HG03354 (cell line): ENCODE measurements around the gene MMRN2.
"Not testable (repeated sequence)": the region's sequence is repeated elsewhere in the genome, so short reads cannot be mapped to it uniquely, and the experiment has no call there.

ENCODE experiments used
- ATAC-seq: cut with Tn5 transposase; IDR thresholded peaks from one replicate; pipeline ENCODE4 v1.9.1; 2021; ENCODE audit warnings: mild to moderate bottlenecking; ENCODE audit not compliant: unreplicated experiment, poor library complexity, severe bottlenecking

Gene MMRN2

GRCh38 chr10:86958116-86958900, 893 bp upstream of the MMRN2 start, which contains the start of gene SNCG:
SNCG (plus strand) TSS chr10:86958599; CDS start chr10:86958698, 99 bp downstream.
- ATAC-seq = no peak

- ATAC-seq = no peak
These were observed 467 bp downstream of the MMRN2 start for GRCh38 chr10:86956848-86957448.

- ATAC-seq = no peak
These were observed 1.1 kb downstream of the MMRN2 start for GRCh38 chr10:86956195-86956847.

- no peak for ATAC-seq
These were observed 1.8 kb downstream of the MMRN2 start for GRCh38 chr10:86955501-86956194.

GRCh38 chr10:86954681-86955500, 2.5 kb downstream of the MMRN2 start:
- no peak for ATAC-seq

GRCh38 chr10:86953747-86954680, 3.4 kb downstream of the MMRN2 start:
- no peak for ATAC-seq

GRCh38 chr10:86952697-86953096, 4.7 kb downstream of the MMRN2 start:
- ATAC-seq = not testable (repeated sequence)

GRCh38 chr10:86952106-86952505, 5.3 kb downstream of the MMRN2 start:
- ATAC-seq = no peak

- ATAC-seq = no peak
These were observed 6.1 kb downstream of the MMRN2 start for GRCh38 chr10:86951184-86951761.

GRCh38 chr10:86950349-86950748, 7.1 kb downstream of the MMRN2 start:
- no peak for ATAC-seq

- ATAC-seq = not testable (repeated sequence)
These were observed 9.6 kb downstream of the MMRN2 start for GRCh38 chr10:86947806-86948205.

- no peak for ATAC-seq
These were observed 10.9 kb downstream of the MMRN2 start for GRCh38 chr10:86946213-86947155.

- no peak for ATAC-seq
These were observed 11.8 kb downstream of the MMRN2 start for GRCh38 chr10:86945361-86946212.

GRCh38 chr10:86944907-86945306, 12.5 kb downstream of the MMRN2 start:
- no peak for ATAC-seq

- no peak for ATAC-seq
These were observed 12.9 kb downstream of the MMRN2 start for GRCh38 chr10:86944471-86944870.

GRCh38 chr10:86944031-86944419, 13.4 kb downstream of the MMRN2 start:
- ATAC-seq = no peak
